ENCODE data around the gene TGFB3.

DNA sequence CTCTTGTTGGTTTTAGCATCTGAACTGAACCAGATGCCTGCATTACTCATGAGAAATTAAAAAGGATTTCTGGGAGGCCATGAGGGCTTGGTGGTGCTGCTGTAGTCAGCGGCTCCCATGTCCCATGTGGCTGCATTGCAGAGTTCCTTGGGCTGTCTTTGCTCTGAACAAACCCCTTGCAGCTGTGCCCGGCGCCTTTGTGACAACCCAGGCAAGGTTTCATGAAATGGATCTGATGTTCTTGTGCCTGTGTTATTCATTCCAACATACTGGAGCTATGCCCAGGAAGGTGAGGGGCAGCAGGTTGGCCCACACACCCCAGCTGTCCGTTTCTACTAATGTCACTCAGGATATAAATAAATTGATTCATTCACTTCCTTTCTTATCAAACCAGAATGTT is 40.8 kb downstream of the TGFB3 start:
- TF ChIP-seq CTCF (IDR thresholded peaks at IDR 0.05), result no peak
- no peak for TF ChIP-seq POLR2A (IDR thresholded peaks at IDR 0.05)
